PFSK-1 (cell line): ENCODE results near the gene CD48.

ENCODE experiments used
- FOXP2 ChIP-seq: optimal IDR thresholded peaks from 2 replicates; pipeline ENCODE3; 2011; ENCODE audit warnings: borderline replicate concordance, control low read depth, inconsistent platforms; ENCODE audit not compliant: insufficient read depth; ENCODE audit errors: extremely low read length, extremely low read depth
- POLR2AphosphoS5 ChIP-seq: IDR thresholded peaks from 2 replicates; pipeline ENCODE4 v1.6.1; 2012; ENCODE audit warnings: low read depth, mild to moderate bottlenecking, control low read depth, low read length, moderate library complexity
- SIN3A ChIP-seq: IDR thresholded peaks from 2 replicates; pipeline ENCODE4 v1.6.1; 2012; ENCODE audit warnings: mild to moderate bottlenecking, low read length, moderate library complexity, borderline replicate concordance; ENCODE audit not compliant: insufficient read depth
- TAF1 ChIP-seq: IDR thresholded peaks from 2 replicates; pipeline ENCODE4 v1.6.1; 2012; ENCODE audit warnings: low read length, control low read depth, borderline replicate concordance; ENCODE audit not compliant: insufficient read depth
- TF ChIP-seq, protein P1 (sequence below), 2 experiments: IDR thresholded peaks; 2 replicates each; pipeline versions ENCODE4 v1.6.1 to v1.8.0; 2011 to 2012; ENCODE audit warnings: low read depth in 2 of 2, low read length in 2 of 2, control low read depth in 1 of 2, inconsistent platforms in 1 of 2, mild to moderate bottlenecking in 1 of 2, moderate library complexity in 1 of 2; ENCODE audit not compliant: insufficient read depth in 1 of 2

The CD48 gene

DNA sequence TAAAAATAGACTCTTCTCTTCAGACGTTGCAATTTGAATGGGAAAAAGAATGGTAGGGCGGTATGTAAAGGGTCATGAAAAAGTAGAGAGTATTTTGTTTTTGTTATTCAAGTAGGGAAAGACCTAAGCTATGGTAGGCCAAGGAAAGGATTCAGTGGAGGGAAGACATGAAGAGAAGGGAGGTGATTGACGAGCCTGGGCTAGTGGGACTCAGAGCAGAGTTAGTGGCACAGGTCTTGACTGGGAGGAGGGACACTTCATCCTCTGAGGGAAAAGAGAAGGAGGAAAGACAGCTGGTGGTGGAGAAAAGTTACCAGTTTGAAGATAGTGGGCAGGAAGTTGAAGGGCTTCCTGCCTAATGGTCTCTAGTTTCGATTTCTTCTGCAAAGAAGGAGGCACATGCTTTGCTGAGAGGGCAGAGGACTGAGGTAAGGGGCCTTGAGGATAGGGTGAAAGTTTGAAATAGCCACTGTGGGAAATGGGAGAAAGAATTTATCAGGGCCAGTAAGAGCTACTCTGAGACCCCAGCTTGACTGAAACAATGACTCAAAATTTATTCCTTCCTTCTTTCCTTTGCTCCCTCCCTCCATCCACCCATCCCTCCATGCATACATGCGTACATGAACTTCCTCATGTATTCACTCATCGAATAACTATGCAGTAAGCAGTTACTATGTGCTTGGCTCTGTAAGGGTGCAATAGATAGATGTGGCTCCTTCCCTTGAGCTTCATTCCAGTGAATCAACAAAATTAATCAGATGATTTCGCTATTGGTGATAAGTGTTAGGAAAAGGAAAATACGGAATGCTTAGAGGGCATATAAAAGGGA lies 4.2 kb downstream of the CD48 start:
- no peak for TF ChIP-seq TAF1
- TF ChIP-seq, protein P1, sequence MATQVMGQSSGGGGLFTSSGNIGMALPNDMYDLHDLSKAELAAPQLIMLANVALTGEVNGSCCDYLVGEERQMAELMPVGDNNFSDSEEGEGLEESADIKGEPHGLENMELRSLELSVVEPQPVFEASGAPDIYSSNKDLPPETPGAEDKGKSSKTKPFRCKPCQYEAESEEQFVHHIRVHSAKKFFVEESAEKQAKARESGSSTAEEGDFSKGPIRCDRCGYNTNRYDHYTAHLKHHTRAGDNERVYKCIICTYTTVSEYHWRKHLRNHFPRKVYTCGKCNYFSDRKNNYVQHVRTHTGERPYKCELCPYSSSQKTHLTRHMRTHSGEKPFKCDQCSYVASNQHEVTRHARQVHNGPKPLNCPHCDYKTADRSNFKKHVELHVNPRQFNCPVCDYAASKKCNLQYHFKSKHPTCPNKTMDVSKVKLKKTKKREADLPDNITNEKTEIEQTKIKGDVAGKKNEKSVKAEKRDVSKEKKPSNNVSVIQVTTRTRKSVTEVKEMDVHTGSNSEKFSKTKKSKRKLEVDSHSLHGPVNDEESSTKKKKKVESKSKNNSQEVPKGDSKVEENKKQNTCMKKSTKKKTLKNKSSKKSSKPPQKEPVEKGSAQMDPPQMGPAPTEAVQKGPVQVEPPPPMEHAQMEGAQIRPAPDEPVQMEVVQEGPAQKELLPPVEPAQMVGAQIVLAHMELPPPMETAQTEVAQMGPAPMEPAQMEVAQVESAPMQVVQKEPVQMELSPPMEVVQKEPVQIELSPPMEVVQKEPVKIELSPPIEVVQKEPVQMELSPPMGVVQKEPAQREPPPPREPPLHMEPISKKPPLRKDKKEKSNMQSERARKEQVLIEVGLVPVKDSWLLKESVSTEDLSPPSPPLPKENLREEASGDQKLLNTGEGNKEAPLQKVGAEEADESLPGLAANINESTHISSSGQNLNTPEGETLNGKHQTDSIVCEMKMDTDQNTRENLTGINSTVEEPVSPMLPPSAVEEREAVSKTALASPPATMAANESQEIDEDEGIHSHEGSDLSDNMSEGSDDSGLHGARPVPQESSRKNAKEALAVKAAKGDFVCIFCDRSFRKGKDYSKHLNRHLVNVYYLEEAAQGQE (IDR thresholded peaks at IDR 0.05; ENCODE audit: insufficient read depth in 1 of 2, low read depth in 2 of 2, low read length in 2 of 2): no peak
- TF ChIP-seq FOXP2: no peak
- no peak for TF ChIP-seq SIN3A
- TF ChIP-seq POLR2AphosphoS5: no peak

DNA sequence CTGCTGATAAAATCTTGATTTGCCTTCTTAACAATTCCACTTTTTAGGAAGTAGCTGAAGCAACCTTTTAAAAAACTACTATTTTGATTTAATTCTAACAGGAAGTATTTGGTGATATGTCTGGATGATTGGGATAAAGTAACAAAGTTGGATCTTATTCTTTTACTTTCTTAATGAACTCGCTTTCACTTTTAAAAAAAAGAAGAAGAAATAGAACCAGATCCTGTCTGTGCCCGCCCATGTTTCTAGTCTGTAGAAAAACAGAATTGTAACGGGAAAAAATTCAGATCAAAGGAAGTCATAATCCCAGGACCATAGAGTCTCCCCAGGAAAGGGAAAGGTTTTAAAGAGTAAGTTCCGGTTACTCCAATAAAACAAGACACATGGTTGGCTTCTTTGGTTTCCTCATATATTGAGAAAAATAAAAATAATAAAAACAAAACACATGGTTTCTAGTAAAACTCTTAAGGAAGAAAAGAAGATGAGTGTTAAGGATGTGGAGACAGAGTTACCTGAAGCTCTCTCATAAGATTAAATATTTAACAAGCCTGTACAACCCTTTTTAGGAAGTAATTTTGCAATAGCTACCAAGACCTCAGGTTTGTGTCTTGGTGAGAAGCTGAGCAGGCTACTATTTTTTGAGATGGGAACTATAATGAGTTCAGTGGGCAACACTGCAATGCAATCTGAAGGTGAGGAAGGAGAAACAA lies 4.9 kb downstream of the CD48 start:
- no peak for TF ChIP-seq POLR2AphosphoS5
- no peak for TF ChIP-seq FOXP2
- TF ChIP-seq, protein P1 (IDR thresholded peaks at IDR 0.05; ENCODE audit: insufficient read depth in 1 of 2, low read depth in 2 of 2, low read length in 2 of 2): no peak
- TF ChIP-seq TAF1: no peak
- TF ChIP-seq SIN3A: no peak

DNA sequence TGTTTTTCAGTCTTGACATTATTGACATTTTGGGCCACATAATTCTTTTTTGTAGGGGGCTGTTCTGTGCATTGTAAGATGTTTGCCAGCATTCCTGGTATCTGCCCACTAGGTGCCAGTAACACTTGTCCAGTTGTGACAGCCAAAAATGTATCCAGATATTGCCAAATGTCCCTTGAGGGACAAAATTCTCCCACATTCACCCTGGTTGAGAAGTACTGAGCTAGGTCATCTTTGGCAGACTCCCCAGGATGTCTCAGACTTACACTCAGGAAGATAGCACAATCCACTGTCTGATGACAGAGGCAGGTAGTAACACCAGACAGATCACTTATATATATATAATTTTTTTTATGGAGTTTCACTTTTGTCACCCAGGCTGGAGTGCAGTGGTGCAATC lies 5.9 kb downstream of the CD48 start:
- TF ChIP-seq SIN3A (no peak), TAF1 (no peak), POLR2AphosphoS5 (no peak), FOXP2 (no peak)

DNA sequence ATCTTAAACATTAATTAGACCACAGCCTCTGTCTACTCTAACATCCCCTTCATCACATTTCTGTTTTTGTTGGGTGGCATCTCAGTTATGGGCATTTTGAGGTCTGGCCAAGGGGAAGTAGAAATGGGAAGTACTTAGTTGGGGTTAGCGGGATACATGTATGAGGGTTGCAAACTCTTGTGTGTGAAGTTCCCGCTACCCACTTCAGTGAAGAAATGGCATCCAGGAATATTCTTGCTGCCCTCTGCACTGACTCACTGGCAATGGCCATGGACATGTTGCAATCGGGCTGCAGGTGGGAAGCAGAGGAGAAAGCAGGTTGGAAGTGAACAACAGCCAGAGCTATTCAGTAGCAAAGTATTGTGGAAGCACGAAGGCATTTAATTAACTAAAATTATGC lies 7.4 kb downstream of the CD48 start:
- TF ChIP-seq FOXP2 (no peak), TAF1 (no peak), POLR2AphosphoS5 (no peak), SIN3A (no peak)
- TF ChIP-seq, protein P1 (IDR thresholded peaks at IDR 0.05; ENCODE audit: insufficient read depth in 1 of 2, low read depth in 2 of 2, low read length in 2 of 2): no peak

DNA sequence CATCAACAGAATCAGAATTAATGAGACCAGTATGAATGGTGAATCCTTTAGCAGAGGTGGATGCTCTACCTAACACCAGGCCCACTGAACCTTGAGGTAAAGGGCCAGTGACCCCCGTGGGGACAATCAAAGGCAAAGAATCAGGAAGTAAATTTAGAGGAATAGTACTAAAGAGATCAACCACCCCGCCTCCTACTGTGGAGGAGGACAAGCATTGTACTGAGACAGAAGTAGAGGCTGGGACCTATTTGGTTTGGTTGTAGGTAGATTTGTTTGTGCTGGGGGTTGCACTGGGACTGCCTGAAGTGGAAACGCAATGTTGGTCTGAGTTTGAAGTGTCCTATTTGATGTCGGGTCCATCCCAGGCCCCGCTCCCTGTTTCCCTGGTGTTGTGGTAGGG lies 9.5 kb downstream of the CD48 start:
- no peak for TF ChIP-seq FOXP2
- no peak for TF ChIP-seq POLR2AphosphoS5
- TF ChIP-seq, protein P1 (IDR thresholded peaks at IDR 0.05; ENCODE audit: insufficient read depth in 1 of 2, low read depth in 2 of 2, low read length in 2 of 2): no peak
- no peak for TF ChIP-seq TAF1
- TF ChIP-seq SIN3A: no peak
